Activated naive CD8-positive, alpha-beta T cell treated with anti-CD3 and anti-CD28 coated beads, Interleukin-2, amount 50 U/mL, for 24 hours (primary cell): ENCODE data around the gene DNAJC9.

Experiments used
- ATAC-seq: fragments of 150-1000 bp; cut with Tn5 transposase; one replicate; pipeline ENCODE4 v1.10.0; 2021
- DNase-seq: peaks from one replicate; pipeline ENCODE4 v3.0.0; 2021
- H3K27ac Mint-ChIP-seq: one replicate; pipeline ENCODE4 v1.8.0; 2021; ENCODE audit warnings: mild to moderate bottlenecking, mixed read lengths
- H3K27me3 Mint-ChIP-seq: one replicate; pipeline ENCODE4 v1.8.0; 2021; ENCODE audit warnings: mixed read lengths
- H3K36me3 Mint-ChIP-seq: one replicate; pipeline ENCODE4 v1.8.0; 2021; ENCODE audit warnings: low read depth, mixed read lengths
- H3K4me1 Mint-ChIP-seq: one replicate; pipeline ENCODE4 v1.8.0; 2021; ENCODE audit warnings: mixed read lengths
- H3K4me3 Mint-ChIP-seq: one replicate; pipeline ENCODE4 v1.8.0; 2021; ENCODE audit warnings: mild to moderate bottlenecking, moderate library complexity, mixed read lengths
- H3K9me3 Mint-ChIP-seq: one replicate; pipeline ENCODE4 v1.8.0; 2021; ENCODE audit warnings: mixed read lengths

DNAJC9 gene

DNA sequence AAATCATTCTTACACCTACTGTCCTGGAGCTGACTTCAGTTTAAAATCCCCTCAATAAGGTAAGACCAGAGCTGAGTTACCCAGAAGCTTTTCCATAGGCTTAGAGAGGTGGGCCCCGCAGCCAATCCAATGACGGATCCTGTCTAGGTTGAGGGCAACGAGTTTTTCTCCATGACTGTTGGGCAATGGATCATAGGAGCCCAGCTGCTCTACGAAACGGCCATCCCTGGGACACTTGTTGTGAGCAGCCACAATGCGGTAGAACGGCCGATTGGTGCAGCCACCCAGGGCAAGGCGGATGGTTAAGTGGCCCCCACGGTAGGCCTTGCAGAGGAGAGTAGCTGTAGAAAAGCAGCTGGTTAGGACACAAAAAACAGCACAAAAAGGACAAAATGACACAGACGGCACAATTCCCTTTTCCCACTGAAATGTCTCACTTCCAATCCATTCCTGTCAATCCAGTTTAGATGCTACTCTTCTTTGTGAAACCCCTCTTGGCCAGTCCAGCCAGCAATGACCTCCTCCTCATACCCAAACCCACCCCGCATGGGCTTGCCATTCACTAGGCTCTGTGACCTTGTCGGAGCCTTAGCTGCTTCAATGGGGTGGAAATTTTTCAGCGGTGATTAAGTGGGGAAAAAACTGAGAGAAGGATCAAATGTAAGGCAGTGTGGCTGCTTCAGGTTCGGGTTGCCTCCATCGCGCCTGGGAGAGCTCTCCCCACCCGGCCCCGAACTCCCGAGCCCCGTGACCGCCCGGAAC lies 4.8 kb upstream of the DNAJC9 start:
- peak; percentile 65 for ATAC-seq
- peak; percentile 20 for DNase-seq
- peak overlapping the region; percentile 96 for H3K27ac Mint-ChIP-seq
- peak overlapping the region; percentile 100 for H3K4me3 Mint-ChIP-seq
- H3K27me3 Mint-ChIP-seq, result peaks cover 2% of the 10 kb centered on the region
- H3K4me1 Mint-ChIP-seq, result peaks cover 43% of the 10 kb centered on the region
- no peaks in the 10 kb centered on the region for H3K9me3 Mint-ChIP-seq
- H3K36me3 Mint-ChIP-seq, result peaks cover 41% of the 10 kb centered on the region

DNA sequence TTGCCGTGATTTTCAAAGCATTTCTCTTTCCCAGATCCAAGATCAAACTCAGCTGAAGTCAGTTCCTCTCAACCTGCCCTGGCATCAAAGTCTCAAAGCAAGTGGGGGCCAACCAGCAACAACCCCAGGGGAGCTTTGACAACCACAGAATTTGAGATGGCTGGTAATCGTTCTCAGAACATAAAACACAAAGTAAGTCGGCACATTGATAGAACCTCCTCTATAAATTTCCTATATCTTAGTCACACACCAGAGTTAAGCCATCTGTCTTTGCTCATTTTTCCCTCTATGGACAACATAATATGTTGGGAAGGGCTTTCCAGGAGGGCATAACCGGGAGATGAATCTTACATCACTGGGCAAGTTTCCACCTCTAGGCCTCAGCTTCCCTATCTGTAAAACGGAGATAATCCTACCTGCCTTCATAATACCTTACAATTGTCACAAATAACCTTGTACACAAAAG lies 1.2 kb upstream of the DNAJC9 start:
- H3K27ac Mint-ChIP-seq, result peak overlapping the region; percentile 95

DNA sequence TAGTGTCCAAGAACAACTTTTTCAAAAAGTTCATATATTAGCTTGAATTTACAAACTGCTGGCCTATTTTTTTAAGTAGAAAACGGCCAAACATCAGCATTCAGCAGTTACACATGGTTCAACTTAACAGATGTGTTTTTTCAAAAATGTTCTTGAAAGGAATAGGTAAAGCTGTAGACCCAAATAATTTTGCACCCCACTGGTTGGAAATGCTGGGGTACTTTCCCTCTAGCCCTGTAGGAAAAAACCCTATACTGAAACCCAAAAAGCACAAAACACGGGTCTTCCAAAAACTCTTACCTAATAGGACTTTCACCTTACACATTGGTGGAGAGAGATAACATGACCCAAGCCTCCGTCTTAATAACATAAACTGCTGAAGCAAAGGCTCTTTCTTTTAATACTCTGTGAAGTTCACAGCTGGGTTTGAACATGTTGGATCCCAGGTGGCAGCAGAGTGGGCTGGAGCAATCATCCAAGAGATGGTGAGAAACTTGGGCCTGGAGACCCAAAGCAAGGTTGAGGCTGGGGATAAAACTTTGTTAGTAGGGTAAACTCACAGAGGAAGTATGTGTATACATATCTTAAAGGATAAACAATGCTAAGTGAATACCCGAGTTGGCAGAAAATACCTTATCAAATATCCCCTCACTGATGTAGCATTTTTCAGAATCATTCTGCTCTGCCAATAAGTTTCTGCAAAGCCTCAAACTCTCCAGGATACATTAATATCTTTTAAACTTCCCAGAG lies 629 bp upstream of the DNAJC9 start:
- H3K27me3 Mint-ChIP-seq, result peaks cover 2% of the 10 kb centered on the region
- peaks cover 63% of the 10 kb centered on the region for H3K4me1 Mint-ChIP-seq
- no peaks in the 10 kb centered on the region for H3K9me3 Mint-ChIP-seq
- ATAC-seq (no peak), DNase-seq (no peak)
- H3K4me3 Mint-ChIP-seq, result peak overlapping the region; percentile 99
- H3K27ac Mint-ChIP-seq, result peak overlapping the region; percentile 95
- peaks cover 78% of the 10 kb centered on the region for H3K36me3 Mint-ChIP-seq

More for the DNA sequence above, 1.2 kb upstream of the DNAJC9 start:
- Mint-ChIP-seq H3K4me1 (peaks cover 65% of the 10 kb centered on the region), H3K9me3 (no peaks in the 10 kb centered on the region), H3K27me3 (peaks cover 2% of the 10 kb centered on the region), H3K36me3 (peaks cover 75% of the 10 kb centered on the region), H3K4me3 (peak overlapping the region; percentile 99)
- ATAC-seq, result no peak
- no peak for DNase-seq

DNA sequence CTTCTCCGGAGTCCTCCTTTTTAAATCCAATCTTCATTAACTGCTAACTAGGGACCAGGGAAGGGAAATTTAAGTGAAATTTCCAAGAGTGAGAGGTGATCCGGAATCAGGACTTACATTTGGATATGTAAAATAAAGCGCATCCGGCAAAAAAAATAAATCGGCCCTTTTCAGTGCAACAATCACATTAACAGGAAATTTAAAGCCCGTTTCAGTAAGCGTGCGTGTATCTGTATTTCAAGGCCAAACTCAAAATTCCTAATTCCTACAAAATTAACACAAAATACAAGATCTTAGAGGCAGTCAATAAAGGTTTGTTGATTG lies 771 bp downstream of the DNAJC9 start:
- DNase-seq, result no peak
- Mint-ChIP-seq H3K36me3 (peaks cover 78% of the 10 kb centered on the region), H3K9me3 (no peaks in the 10 kb centered on the region)

DNA sequence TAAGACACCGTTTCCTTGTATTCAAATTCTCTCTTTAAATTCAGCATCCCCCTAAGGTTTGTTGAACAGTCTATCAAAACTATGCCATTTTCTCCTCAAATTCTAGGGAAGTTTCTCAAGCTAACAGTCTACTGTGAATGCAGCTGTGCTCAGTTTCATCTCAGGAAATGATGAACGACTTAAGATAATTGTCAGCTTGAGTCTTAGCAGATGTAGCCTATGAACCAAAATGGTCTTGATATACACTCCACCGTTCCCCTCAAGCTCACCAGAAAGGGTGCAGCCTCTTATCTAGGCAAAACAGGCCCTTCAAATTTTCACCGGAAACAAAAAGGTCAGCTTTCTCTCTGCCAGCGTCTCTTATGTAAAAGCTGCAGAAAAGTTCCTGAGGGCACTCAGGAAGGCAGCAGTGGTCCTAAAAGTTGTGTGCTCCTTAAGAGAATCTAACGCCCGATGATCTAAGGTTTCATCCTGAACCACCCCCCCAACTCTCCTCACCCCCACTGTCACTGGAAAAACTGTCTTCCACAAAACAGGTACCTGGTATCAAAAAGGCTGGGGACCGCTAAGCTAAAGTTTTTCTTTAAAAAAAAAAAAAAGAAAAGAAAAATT lies 2.1 kb downstream of the DNAJC9 start:
- Mint-ChIP-seq H3K9me3 (no peaks in the 10 kb centered on the region), H3K36me3 (peaks cover 79% of the 10 kb centered on the region), H3K27ac (peak overlapping the region; percentile 17), H3K4me1 (peaks cover 49% of the 10 kb centered on the region), H3K27me3 (no peaks in the 10 kb centered on the region), H3K4me3 (peak overlapping the region; percentile 99)
- DNase-seq (no peak), ATAC-seq (no peak)

More for the DNA sequence above, 771 bp downstream of the DNAJC9 start:
- ATAC-seq, result no peak
- Mint-ChIP-seq H3K4me3 (peak overlapping the region; percentile 99), H3K27me3 (no peaks in the 10 kb centered on the region), H3K4me1 (peaks cover 59% of the 10 kb centered on the region), H3K27ac (peak overlapping the region; percentile 95)

DNA sequence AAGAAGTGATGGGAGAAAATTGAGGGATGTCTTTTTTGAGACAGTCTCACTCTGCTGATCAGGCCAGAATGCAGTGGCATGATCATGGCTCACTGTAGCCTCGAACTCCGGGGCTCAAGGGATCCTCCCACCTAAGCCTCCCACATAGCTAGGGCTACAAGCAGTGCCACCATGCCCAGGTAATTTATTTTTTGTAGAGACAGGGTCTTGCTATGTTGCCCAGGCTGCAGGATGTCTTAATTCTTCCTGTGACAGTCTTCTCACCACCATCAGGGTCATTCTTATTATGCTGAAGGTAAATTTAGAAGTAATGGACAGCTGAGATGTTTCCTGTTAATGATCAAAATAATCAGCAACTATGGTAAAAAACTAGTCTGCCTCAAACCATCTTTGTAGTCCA lies 7.1 kb downstream of the DNAJC9 start:
- Mint-ChIP-seq H3K27me3 (no peaks in the 10 kb centered on the region), H3K4me1 (peaks cover 17% of the 10 kb centered on the region), H3K27ac (no peak overlapping the region), H3K4me3 (no peak overlapping the region), H3K36me3 (peaks cover 63% of the 10 kb centered on the region), H3K9me3 (no peaks in the 10 kb centered on the region)
- DNase-seq (no peak), ATAC-seq (no peak)

DNA sequence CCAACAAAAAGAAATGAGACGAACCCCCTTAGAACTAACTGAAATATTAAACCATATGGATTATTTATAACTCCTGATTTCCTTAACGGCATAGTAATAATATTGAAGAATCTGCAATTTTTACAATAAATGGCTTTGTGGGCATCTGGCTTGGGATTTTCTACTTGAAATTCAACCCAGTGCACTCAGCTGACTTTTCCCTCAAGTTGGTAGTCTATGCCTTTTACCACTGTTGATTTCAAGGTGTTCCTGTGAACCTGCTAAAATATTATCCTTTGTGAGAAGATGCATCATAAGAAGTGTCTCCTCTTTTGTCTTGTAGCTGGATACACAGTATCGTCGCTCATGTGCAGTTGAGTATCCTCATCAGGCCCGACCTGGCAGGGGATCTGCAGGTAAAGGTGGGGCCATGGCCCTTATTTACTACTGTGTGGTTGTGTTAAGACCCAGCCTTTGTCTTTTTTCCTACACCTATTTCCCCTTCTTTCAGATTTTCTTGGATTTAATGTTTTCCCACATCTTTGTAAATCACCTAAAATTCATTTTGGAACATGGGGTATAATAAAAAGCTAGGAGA lies 8.0 kb downstream of the DNAJC9 start:
- H3K4me3 Mint-ChIP-seq, result no peak overlapping the region

DNA sequence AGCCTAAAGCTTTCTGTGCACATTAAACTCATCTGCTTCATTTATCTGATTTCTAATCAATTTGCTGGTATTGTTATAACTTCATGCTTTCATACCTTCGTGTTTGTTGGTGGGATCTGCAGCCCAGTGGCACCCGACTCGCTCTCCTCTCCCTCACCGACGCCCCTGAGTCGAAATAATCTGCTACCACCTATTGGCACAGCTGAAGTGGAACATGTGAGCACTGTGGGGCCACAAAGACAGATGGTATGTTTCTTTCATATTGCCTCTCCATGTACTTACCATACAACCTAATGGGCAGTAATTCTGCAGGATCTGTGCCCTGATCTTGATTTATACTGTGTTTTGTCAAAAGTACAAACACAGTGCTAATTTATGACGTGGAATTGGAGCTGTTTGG lies 12.4 kb downstream of the DNAJC9 start:
- Mint-ChIP-seq H3K27me3 (no peaks in the 10 kb centered on the region), H3K4me1 (no peaks in the 10 kb centered on the region), H3K27ac (no peak overlapping the region), H3K36me3 (peaks cover 28% of the 10 kb centered on the region), H3K4me3 (no peak overlapping the region), H3K9me3 (no peaks in the 10 kb centered on the region)
- DNase-seq (no peak), ATAC-seq (no peak)

More for the DNA sequence above, 8.0 kb downstream of the DNAJC9 start:
- no peak overlapping the region for H3K27ac Mint-ChIP-seq
- no peaks in the 10 kb centered on the region for H3K9me3 Mint-ChIP-seq
- DNase-seq (no peak), ATAC-seq (no peak)
- peaks cover 59% of the 10 kb centered on the region for H3K36me3 Mint-ChIP-seq
- peaks cover 9% of the 10 kb centered on the region for H3K4me1 Mint-ChIP-seq
- H3K27me3 Mint-ChIP-seq, result no peaks in the 10 kb centered on the region

DNA sequence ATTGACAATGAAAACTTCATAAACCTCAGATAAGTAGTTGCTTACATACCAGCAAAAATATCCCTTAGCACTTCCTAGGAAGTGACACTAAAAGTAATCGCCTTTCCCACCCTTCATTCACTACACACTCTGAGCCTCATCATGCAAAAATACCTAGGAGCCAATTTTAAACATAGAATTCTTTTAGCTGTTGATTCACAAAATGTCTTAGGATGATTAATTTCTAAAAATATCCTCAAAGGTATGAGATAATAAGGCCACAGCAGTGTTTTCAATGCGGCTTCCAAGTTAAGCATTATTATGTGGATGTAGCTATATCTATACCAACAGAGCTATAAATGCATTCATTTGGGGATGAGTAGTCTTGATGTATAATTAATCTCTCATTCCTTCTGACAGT lies 13.2 kb downstream of the DNAJC9 start:
- DNase-seq (no peak), ATAC-seq (no peak)
- Mint-ChIP-seq H3K27me3 (no peaks in the 10 kb centered on the region), H3K27ac (no peak overlapping the region), H3K4me3 (no peak overlapping the region), H3K36me3 (peaks cover 22% of the 10 kb centered on the region), H3K9me3 (no peaks in the 10 kb centered on the region), H3K4me1 (no peaks in the 10 kb centered on the region)

DNA sequence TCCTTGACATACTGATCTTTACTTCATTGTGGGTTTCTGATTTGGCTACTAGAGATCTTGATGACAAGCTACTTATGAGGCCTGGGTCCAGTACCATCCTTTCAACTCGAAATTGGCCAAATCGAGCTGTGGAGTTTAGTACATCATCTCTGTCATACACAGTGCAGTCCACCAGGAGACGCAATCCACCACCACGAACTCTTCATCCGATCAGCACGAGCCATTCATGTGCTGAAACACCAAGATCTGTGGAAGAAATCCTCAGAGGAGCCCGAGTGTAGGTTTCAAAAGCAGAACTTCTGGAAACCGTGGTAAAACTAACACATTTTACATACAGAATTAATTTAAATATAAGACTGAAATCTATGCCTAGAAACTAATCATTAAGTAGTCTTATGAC lies 14.2 kb downstream of the DNAJC9 start:
- no peaks in the 10 kb centered on the region for H3K9me3 Mint-ChIP-seq
- no peak overlapping the region for H3K4me3 Mint-ChIP-seq
- H3K4me1 Mint-ChIP-seq, result no peaks in the 10 kb centered on the region
- no peak for ATAC-seq
- no peak overlapping the region for H3K27ac Mint-ChIP-seq
- no peak for DNase-seq
- peaks cover 22% of the 10 kb centered on the region for H3K36me3 Mint-ChIP-seq
- H3K27me3 Mint-ChIP-seq, result no peaks in the 10 kb centered on the region

DNA sequence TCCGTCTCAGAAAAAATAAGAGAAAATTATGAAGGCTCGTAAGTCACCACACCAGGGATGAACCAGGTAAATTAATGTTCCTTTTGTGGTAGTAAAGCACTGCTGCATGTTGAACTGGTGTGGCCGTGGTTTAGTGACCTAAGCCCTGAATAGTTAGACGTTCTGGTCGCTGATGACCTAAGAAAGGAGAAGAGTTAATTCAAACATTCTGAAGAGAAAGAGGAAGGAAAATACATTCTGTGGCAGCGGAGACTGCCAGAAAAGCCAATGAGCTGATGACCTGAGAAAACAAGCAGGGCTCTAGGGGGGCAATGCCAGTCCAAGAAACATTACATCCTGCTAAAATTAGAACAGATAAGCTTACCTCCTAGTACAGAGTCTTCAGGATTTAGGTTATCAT lies 17.5 kb downstream of the DNAJC9 start:
- Mint-ChIP-seq H3K36me3 (peaks cover 10% of the 10 kb centered on the region), H3K9me3 (no peaks in the 10 kb centered on the region), H3K4me1 (no peaks in the 10 kb centered on the region), H3K27ac (no peak overlapping the region), H3K4me3 (no peak overlapping the region), H3K27me3 (no peaks in the 10 kb centered on the region)
- DNase-seq (no peak), ATAC-seq (no peak)

DNA sequence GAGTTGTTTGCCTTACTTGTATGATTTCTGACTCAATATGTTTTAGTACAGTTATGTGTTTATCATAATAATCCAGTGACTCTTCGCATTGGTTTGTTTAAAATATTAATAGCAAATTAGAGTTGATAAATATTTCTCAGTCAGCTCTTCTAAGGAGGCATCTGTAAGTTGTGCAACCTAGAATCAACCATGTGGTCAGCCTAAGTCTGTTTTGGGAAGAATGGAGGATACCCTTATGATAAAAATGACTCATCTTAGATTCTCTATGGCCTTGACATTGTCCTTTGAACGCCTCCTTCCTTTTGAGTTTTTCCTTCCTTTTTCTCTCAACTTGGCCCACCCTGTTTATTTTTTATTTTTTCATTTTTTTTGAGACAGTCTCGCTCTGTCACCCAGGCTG lies 18.8 kb downstream of the DNAJC9 start:
- Mint-ChIP-seq H3K27ac (no peak overlapping the region), H3K36me3 (peaks cover 6% of the 10 kb centered on the region), H3K9me3 (no peaks in the 10 kb centered on the region), H3K27me3 (no peaks in the 10 kb centered on the region), H3K4me3 (no peak overlapping the region), H3K4me1 (no peaks in the 10 kb centered on the region)
- DNase-seq, result no peak
- no peak for ATAC-seq

DNA sequence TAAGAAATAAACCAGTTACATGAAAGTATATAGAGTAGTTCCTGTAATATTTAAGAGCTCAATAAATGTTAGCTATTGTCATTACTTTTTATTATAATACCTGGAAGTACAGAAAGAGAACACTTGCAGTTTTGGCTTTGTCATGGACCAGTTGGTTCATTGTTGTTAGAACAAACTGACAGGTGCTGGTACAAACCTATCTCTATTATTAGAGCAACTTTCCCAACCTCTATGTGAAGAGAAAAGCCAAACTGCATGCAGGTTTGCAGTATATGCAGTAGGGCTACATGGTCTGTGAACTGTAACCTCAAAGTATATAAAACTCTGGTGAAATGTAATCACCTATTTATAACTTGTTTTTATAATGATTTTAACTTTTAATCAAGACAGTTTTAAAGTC lies 20.4 kb downstream of the DNAJC9 start:
- H3K36me3 Mint-ChIP-seq, result peaks cover 5% of the 10 kb centered on the region
- H3K27ac Mint-ChIP-seq, result no peak overlapping the region
- no peak for ATAC-seq
- no peaks in the 10 kb centered on the region for H3K4me1 Mint-ChIP-seq
- no peaks in the 10 kb centered on the region for H3K9me3 Mint-ChIP-seq
- no peak for DNase-seq
- H3K4me3 Mint-ChIP-seq, result no peak overlapping the region
- no peaks in the 10 kb centered on the region for H3K27me3 Mint-ChIP-seq

DNA sequence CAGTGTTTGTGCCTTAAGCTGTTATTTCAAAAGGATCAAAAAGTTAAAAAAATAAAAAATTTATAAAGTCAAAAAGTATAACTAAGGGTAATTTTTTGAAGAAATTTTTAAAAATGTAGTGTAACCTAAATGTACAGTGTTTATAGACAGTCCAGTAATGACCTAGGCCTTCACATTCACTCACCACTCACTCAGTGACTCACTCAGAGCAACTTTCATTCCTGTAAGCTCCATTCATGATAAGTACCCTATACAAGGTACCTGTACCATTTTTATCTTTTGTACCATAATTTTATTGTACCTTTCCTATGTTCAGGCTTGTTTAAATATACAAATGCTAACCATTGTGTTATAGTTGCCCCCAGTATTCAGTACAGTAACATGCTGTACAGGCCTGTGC lies 21.5 kb downstream of the DNAJC9 start:
- Mint-ChIP-seq H3K27ac (no peak overlapping the region), H3K36me3 (peaks cover 5% of the 10 kb centered on the region), H3K4me3 (no peak overlapping the region), H3K4me1 (no peaks in the 10 kb centered on the region), H3K27me3 (no peaks in the 10 kb centered on the region), H3K9me3 (no peaks in the 10 kb centered on the region)
- DNase-seq (no peak), ATAC-seq (peak; percentile 40)

DNA sequence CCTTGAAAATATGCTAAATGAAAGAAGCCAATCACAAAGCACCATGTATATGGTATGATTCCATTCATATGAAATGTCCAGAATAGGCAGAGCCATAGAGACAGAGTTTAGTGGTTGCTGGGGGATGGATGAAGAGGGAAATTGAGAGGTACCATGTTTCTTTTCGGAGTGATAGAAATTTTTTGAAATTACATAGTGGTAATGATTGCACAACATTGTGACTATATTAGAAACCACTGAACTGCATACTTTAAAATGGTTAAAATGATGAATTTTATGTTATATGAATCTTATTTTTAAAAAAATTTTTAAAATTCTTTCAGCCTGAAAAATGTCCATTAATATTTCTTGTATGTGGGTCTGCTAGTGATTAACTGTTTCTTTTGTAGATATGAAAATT lies 26.1 kb downstream of the DNAJC9 start:
- H3K27me3 Mint-ChIP-seq, result no peaks in the 10 kb centered on the region
- no peaks in the 10 kb centered on the region for H3K9me3 Mint-ChIP-seq
- peaks cover 19% of the 10 kb centered on the region for H3K36me3 Mint-ChIP-seq
- no peak overlapping the region for H3K4me3 Mint-ChIP-seq
- DNase-seq, result no peak
- no peak overlapping the region for H3K27ac Mint-ChIP-seq
- peaks cover 9% of the 10 kb centered on the region for H3K4me1 Mint-ChIP-seq
- no peak for ATAC-seq
